NCI-H510A (cell line): Measurements from ENCODE around the gene DLG2.

Experiments used
- DNase-seq: peaks from one replicate; lab custom pipeline; 2025; lab: John Stamatoyannopoulos, UW

Gene DLG2

GRCh38 chr11:84117394-84117793 lies 1509.8 kb downstream of the DLG2 start:
- no peak for DNase-seq

GRCh38 chr11:84106541-84106940 lies 1520.6 kb downstream of the DLG2 start:
- DNase-seq = no peak

GRCh38 chr11:84105148-84105547 lies 1522.0 kb downstream of the DLG2 start:
- no peak for DNase-seq

DNA sequence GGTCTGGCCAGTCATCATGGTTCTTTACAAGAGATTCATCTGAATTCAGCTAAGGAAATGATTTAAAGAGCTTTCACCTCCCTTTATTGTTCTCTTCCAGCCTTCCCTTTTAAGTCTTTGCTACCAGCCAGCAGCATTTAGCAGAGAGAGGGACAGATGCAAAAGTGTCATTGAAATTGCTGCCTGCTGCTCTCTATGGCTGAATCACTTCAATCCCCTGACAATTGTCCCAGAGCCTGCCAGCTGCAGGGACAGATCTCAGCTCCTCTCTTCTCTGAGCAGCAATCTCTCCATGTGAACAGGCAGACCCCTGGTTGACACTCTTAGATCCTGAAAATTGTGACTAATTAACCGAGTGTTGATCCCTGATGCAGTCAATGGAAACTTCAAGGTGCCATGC lies 1524.0 kb downstream of the DLG2 start:
- no peak for DNase-seq

- no peak for DNase-seq
These were observed 1530.0 kb downstream of the DLG2 start for GRCh38 chr11:84097186-84097585.

DNA sequence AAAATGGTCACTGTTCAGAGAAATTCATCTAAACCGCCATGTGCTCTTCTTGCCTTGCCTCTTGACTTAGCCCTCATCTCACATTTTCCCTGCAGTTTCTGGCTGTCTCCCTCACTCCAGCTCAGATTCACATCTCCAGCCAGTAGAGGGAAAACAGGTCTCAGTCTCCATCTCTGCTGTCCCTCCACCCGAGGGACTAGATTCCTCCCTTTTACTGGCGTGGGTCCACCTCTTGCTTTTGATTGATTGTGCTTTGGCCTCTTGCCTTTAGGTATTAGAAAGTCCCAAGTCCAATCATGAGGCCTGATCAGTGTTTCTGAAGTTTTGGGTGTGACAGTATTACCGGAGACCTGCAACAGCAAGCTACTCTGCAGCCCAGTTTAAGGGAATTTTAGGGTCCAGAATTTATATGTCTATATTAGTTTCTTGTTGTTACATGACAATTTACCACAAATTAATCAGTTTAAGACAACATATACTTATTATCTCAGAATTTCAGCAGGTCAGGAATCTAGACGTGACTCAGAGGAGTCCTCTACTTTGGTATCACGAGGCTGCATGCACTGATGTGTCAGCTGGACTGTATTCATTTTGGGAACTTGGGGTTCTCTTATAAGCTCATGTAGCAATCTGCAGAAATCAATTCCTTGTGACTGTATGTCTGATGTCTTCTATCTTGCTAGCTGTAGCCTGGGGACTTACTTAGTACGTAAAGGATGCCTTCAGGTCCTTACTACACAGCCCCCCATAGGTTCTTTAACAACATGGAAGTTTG lies 1535.7 kb downstream of the DLG2 start:
- no peak for DNase-seq

DNA sequence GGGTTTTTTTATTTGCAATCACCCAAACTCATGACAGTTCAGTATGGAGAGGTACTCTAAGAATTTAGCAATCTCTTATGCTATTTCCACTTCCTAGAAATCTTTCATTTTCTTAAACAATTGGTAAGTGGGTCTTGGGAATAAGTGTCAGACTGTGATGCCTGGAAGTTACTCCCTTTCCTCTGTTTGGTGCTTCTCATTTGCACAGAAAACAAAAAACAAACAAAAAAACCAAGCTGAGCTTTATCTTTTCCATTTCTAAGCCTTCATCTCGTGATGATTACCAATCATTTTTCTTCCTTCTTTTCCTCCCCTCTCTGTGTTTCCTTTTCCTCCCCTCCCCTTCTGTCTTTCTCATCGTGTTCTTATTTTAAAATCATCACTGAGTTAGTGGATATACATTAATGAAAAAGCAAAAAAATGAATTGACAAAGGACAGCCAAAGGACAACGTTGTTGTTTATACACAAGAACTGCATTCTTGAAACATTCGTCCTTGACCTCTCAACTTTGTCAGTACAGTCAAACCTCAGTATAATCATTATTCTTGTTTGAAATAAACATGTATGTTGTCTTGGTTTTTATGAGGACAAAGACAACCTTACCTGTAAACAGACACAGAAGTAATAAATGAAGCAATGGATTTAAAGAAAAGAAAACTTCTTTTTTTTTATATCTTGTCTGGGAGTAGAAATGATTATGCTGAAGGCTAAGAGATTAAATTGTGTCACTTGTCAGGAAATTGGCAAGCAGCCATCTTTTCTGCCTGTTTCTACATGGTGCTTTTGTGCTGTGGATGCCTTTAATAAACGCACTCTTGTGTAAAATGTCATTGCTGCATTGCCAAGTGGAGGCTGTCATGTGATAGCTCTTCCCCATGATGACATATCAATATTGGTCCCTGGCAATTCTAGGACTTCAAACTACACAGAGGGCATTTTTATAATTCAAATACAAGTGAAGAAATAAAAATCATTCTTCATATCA lies 1537.8 kb downstream of the DLG2 start:
- DNase-seq = peak; percentile 54

GRCh38 chr11:84071851-84072250 lies 1555.3 kb downstream of the DLG2 start:
- no peak for DNase-seq

DNA sequence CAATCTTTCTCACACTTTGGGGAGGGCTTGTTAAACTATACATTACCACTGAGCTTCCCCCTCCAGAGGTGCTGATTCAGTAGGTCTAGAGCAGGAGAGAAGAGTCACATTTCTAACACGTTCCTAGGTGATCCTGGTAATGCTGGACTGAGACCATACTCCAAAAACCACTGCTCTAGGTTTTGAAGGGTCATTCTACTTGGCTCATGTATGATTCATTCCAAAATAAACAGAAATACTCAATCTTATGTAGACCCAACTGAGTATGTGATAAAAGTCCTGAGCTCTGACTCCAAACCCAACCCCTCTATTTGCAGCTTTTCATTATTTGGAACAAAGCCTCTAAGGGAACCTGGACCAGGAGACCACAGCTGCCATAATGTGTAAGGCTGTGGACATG lies 1558.1 kb downstream of the DLG2 start:
- DNase-seq = no peak

DNA sequence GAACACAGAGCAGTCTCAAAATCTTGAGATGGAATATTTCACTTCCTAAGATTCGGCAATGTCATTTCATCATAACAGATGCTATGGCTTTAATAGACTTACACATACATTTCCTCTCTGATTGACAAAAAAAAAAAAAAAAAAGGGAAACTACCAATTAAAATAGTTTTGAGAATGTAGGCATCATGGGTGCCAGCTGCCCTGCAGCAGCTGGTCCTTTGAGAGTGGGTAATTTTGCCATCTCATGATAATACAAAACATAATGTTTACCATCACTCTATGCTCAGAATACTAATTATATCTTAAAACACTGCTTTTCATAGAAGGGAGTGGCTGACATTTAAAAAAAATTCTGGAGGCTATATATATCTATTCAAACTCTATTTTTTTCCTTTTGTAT lies 1565.4 kb downstream of the DLG2 start:
- no peak for DNase-seq

GRCh38 chr11:84056653-84057376 lies 1570.3 kb downstream of the DLG2 start:
- DNase-seq = no peak

- no peak for DNase-seq
These were observed 1582.0 kb downstream of the DLG2 start for GRCh38 chr11:84045146-84045545.

DNA sequence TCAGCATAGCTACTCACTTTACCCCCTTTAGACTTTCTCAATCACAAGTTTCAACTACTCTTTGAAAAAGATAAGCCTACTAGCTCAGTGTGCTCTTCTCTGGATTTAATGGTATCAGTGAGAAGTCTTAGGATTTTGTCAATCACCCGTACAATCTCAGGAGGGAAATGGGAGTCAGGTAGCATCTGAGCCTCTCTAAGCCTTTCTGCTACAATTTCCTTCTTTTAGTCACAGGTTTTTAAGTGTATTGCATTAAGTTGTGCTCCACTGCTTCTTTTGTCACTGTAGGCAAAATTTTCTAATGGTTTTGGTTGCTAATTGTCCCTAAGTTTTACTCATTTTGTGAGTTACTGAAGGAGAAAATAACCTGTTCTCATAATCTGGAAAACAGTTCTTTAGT lies 1582.4 kb downstream of the DLG2 start:
- DNase-seq = no peak

- DNase-seq = no peak
These were observed 1590.4 kb downstream of the DLG2 start for GRCh38 chr11:84036664-84037194.

- no peak for DNase-seq
These were observed 1591.5 kb downstream of the DLG2 start for GRCh38 chr11:84035645-84036044.

DNA sequence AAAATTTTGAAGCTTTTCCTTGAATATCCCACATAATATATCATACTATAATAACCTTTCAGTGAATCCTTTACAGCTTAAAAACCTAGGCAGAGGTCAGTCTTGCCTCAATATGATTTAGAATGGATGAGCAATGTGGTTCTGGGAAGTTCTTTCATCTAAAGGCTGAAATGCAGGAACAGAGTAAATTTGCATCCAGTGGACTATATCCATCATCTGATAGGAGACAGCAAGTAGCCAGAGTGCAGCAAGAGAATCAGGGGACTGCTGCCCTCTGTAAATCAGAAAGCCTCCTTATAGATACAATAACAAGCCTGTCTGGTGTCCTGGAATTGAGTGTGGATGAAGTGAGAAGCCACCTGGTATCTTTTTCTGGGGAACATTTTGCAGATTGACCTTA lies 1592.7 kb downstream of the DLG2 start:
- DNase-seq = no peak

- no peak for DNase-seq
These were observed 1602.9 kb downstream of the DLG2 start for GRCh38 chr11:84024266-84024665.

GRCh38 chr11:84022695-84023094 lies 1604.4 kb downstream of the DLG2 start:
- DNase-seq = no peak

DNA sequence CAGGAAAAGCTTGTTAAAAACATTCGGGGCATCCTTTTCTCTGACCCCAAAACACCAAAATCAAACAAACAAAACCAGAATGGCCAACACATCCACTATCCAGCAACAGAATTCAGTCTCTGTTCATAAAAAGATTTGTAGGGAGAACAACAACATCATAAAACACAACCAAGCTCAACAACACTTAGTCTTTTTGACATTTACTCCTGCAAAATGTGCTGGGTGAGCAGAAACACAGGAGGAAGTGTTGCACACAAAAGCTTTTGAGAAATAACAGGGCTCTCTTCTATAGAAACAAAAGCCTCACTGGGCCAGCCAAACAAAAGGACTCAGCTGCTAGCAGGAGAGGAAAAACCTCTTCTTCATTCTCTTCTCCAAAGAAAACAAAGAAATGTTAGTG lies 1604.9 kb downstream of the DLG2 start:
- DNase-seq = no peak

DNA sequence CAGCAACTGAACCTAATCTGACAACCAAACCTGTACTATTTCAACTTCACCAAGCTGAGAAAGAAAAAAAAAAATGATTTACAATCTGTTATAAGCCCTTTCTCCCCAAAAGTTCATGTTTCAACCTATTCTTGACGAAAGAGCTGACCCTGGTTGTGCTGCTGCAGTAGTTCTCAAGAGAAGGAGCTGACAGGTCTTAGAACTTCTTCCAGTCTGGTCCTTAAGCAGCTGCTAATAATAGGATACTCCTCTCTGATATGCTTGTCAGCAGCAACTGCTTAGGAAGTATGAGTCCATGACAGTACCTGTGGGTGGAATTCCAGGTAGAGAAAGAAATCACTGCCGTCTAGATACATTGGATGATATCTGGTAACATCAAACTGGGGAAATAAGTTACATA lies 1605.9 kb downstream of the DLG2 start:
- DNase-seq = no peak

DNA sequence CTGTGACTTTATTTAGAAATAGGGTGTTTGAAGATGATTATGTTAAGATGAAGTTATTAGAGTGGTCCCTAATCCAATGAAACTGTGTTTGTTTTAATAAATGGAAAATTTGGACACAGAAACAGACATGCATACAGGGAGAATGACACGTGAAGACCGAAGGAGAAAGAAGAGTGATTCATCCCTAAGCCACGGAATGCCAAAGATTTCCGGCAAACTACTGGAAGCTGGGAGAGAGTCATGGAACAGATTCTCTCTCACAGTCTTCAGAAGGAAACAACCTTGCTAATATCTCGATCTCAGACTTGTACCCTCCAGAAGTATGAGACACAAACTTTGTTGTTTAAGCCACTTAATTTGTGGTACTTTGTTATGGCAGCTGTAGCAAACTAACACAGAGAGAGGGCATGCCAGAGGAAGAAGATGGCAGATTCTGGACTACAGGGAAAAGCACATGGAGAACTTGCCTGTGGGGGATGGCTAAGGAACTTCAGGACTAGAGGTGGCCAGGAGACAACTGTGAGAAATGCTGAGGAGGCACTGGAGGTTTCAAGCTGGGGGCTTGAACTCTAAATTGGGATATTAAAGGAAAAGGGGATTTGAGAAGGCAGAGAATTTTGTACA lies 1607.5 kb downstream of the DLG2 start:
- DNase-seq = no peak

DNA sequence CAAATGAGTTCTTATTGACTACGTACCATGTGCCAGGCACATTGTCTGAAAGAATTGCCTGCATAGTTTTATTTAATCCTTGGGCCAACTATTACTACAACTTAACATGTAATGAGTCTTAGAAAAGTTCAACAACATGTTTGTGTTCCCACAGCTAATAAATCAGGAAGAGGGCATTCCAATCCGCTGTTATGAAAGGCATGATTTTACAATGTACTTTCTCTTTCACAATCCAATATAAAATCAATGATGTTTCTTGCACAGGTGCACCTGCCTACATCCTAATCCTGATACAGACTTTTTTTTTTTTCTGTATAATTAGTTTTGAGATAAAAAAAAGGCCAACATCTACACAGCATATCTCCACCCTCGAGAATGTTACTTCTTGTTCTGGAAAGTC lies 1612.6 kb downstream of the DLG2 start:
- DNase-seq = no peak
